ENCODE data around the gene ETV2. TPM values are rescaled to one million over a fixed set of nuclear protein-coding genes. Genes with fewer than 3 reads are reported as not detected.

ETV2 gene
- polyA plus RNA-seq, 2 of the 4 experiments (the other 2 are of a cell fraction): 0.36 to 1.3 TPM

- TF ChIP-seq RFX5 (IDR thresholded peaks at IDR 0.05) (0 out of 2 replicates have a peak, but pooled peaks have one; percentile 37), ESRRA (IDR thresholded peaks at IDR 0.05; ENCODE audit: borderline replicate concordance, low read length) (peak; percentile 26; the same call in 1 of the 2 replicates), ATOH8 (CRISPR knock-in tag; IDR thresholded peaks at IDR 0.05; ENCODE audit: low read depth) (no peak), BHLHE40 (IDR thresholded peaks at IDR 0.05; ENCODE audit: low read depth, low read length) (peak; percentile 93), POLR2A (IDR thresholded peaks at IDR 0.05; ENCODE audit: low read length) (peak; percentile 95)
These were observed 2.0 kb downstream of the ETV2 start (continued) for GRCh38 chr19:35643255-35644205.

- Histone ChIP-seq H3K4me3 (peak overlapping the region; percentile 61), H3K4me2 (peak overlapping the region; percentile 98), H3K4me1 (peaks cover 22% of the 10 kb centered on the region), H3K27ac (peak overlapping the region; percentile 75 to 89), H3K9me3 (no peaks in the 10 kb centered on the region)
- 2% methylated on average over 54 of the region's 60 CpGs for WGBS (ENCODE audit: missing lambda C conversion rate)
- ChIA-PET POLR2A (interaction anchor here (0.5 to 2.2 kb wide), 12 partner anchors 10 to 409 kb away, joined by 3 to 10 read pairs (median 4); partner anchors contain the start of genes HAUS5, LIN37, PSENEN and RBM42), CTCF (interaction anchor here (0.6 to 4.2 kb wide), 16 partner anchors 10 to 323 kb away, joined by 3 to 28 read pairs (median 4); partner anchors contain the start of genes HAUS5 and RBM42)
- peak; percentile 99 to 100 for DNase-seq (ENCODE audit: low read depth in 1 of 2, low spot score in 1 of 2)
- peak; percentile 72 to 90 for ATAC-seq
- FAIRE-seq: peak; percentile 67
- TF ChIP-seq FOSL2 (IDR thresholded peaks at IDR 0.05) (no peak), FOSL2 (CRISPR knock-in tag; IDR thresholded peaks at IDR 0.05) (no peak), JUN (IDR thresholded peaks at IDR 0.05) (peak in 1 of 2 experiments; percentile 23; a peak in 1 of 5 replicates), E2F6 (IDR thresholded peaks at IDR 0.05; ENCODE audit: borderline replicate concordance, low read depth) (peak; percentile 67; the same call in 1 of the 2 replicates), USF2 (IDR thresholded peaks at IDR 0.05) (peak; percentile 76), POLR2A (IDR thresholded peaks at IDR 0.05; ENCODE audit: low read length) (peak; percentile 51), HOXB5 (CRISPR knock-in tag; IDR thresholded peaks at IDR 0.05) (peak; percentile 58; the same call in 1 of the 2 replicates), ELK1 (IDR thresholded peaks at IDR 0.05; ENCODE audit: low read depth, low read length) (no peak), REST (IDR thresholded peaks at IDR 0.05) (peak; percentile 46; the same call in 1 of the 2 replicates), BHLHE40 (IDR thresholded peaks at IDR 0.05; ENCODE audit: low read depth, low read length) (no peak), PHF8 (IDR thresholded peaks at IDR 0.05; ENCODE audit: borderline replicate concordance, low read depth) (0 out of 2 replicates have a peak, but pooled peaks have one; percentile 47), RNF2 (IDR thresholded peaks at IDR 0.05; ENCODE audit: borderline replicate concordance, low read depth) (peak; percentile 45; the same call in 1 of the 2 replicates), MAX (IDR thresholded peaks at IDR 0.05) (peak; percentile 80)
These were observed 2.9 kb downstream of the ETV2 start for GRCh38 chr19:35644206-35644986.

All from A549 (cell line).